MCF 10A (cell line): ENCODE data around the gene BMPR1B. TPM values are rescaled to one million over a fixed set of nuclear protein-coding genes. Genes with fewer than 3 reads are reported as not detected.
A peak's percentile ranks its signal among the peaks of the same experiment; 100 is the strongest.

Source experiments
- BruUV-seq: library from RNA; stranded (reverse); fragments of 400-500 nt; replicated peaks from 2 replicates; lab custom pipeline; 2021; lab: Mats Ljungman, UMichigan
- CTCF ChIA-PET: fragments of 300-600 bp; sonication (Branson Sonifier 250); formaldehyde crosslinking; extraction: SDS; loops from one replicate; lab custom pipeline; 2021; ENCODE audit warnings: antibody characterized with exemption, inconsistent platforms; lab: Yijun Ruan, JAX
- POLR2A ChIA-PET: fragments of 300-600, 350-650 bp; sonication (Branson Sonifier 250); formaldehyde crosslinking; extraction: SDS; loops from one replicate; lab custom pipeline; 2020; ENCODE audit warnings: antibody characterized with exemption, inconsistent platforms; lab: Yijun Ruan, JAX
- DNase-seq: peaks from one replicate; pipeline ENCODE4 v3.0.0-alpha.2; 2018; ENCODE audit not compliant: unreplicated experiment
- H3K27ac Mint-ChIP-seq: one replicate; pipeline ENCODE4 v1.8.0; 2022; ENCODE audit warnings: mild to moderate bottlenecking, low read depth, mixed read lengths; ENCODE audit not compliant: unreplicated experiment
- H3K27me3 Mint-ChIP-seq: one replicate; pipeline ENCODE4 v1.8.0; 2022; ENCODE audit warnings: mixed read lengths; ENCODE audit not compliant: insufficient read depth, unreplicated experiment
- H3K36me3 Mint-ChIP-seq: one replicate; pipeline ENCODE4 v1.8.0; 2022; ENCODE audit warnings: mild to moderate bottlenecking, moderate library complexity, mixed read lengths; ENCODE audit not compliant: insufficient read depth, unreplicated experiment
- H3K4me1 Mint-ChIP-seq: one replicate; pipeline ENCODE4 v1.8.0; 2022; ENCODE audit warnings: mixed read lengths; ENCODE audit not compliant: insufficient read depth, unreplicated experiment
- H3K4me3 Mint-ChIP-seq: one replicate; pipeline ENCODE4 v1.8.0; 2022; ENCODE audit warnings: mild to moderate bottlenecking, moderate library complexity, mixed read lengths; ENCODE audit not compliant: unreplicated experiment
- H3K9me3 Mint-ChIP-seq: one replicate; pipeline ENCODE4 v1.8.0; 2022; ENCODE audit warnings: mixed read lengths; ENCODE audit not compliant: unreplicated experiment
- intact Hi-C: fragments of 100-400 bp; cut with micrococcal nuclease; formaldehyde crosslinking; loops from 2 replicates; pipeline ENCODE4 v1.14.1; 2022
- total RNA-seq: library from RNA; stranded (reverse); gene quantifications from 2 replicates; pipeline ENCODE4 v1.2.3, GENCODE V29; 2022
- TF ChIP-seq, protein P1 (sequence below): fragments of 200-600 bp; IDR thresholded peaks from one replicate; pipeline ENCODE4 v1.8.0; 2022; ENCODE audit warnings: antibody characterized with exemption, mild to moderate bottlenecking; ENCODE audit not compliant: unreplicated experiment

The BMPR1B gene
- total RNA-seq, 1 experiment from 2014 or later: 18.8 TPM

DNA sequence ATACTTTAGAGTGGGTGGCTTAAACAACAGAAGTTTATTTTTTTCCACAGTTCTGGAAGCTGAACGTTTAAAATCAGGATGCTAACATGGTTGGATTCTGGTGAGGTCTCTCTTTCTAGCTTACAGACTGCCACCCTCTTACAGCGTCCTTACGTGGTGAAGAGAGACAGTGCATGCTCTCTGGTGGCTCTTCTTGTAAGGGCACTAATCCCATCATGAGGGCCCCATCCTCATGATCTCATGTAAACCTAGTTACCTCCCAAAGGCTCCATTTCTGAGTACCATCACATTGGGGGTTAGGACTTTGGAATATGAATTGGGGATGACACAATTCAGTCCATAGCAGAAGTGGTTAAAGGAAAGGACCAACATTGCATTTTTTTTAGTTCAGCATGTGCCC is 132.8 kb downstream of the BMPR1B start:
- no peak for DNase-seq
- ChIA-PET POLR2A (interaction anchor here (0.6 to 1.8 kb wide), 13 partner anchors 12 to 200 kb away, joined by 3 to 6 read pairs (median 4); no protein-coding TSS in a partner anchor), CTCF (interaction anchor here (0.6 to 1.2 kb wide), 2 partner anchors 18 to 196 kb away, joined by 3 read pairs; no protein-coding TSS in a partner anchor)

DNA sequence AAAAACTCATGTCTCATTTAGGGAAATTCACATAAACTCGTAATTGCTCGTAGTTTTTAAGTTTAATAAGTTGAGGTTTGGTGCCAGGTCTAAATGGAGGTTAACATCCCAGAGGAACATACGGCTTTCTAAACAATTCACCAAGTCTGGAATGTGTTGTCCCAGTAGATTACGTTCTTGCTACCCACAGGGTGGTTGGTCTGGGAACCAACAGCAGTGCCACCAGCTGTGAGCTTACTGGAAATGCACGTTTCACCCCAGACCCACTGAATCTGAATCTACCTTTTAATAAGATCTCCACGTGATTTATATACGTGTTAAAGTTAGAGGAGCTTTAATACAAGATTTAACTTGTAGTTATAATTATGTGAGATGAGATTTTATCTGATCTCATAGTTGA is 134.3 kb downstream of the BMPR1B start:
- peaks cover 10% of the 10 kb centered on the region for H3K4me1 Mint-ChIP-seq
- intact Hi-C loops: no loop called here
- peak overlapping the region; percentile 27 for H3K27ac Mint-ChIP-seq
- no peak overlapping the region for H3K4me3 Mint-ChIP-seq
- no peaks in the 10 kb centered on the region for H3K27me3 Mint-ChIP-seq
- ChIA-PET CTCF (interaction anchor here (0.7 to 1.2 kb wide), 4 partner anchors 9 to 272 kb away, joined by 3 to 5 read pairs (median 3); no protein-coding TSS in a partner anchor), POLR2A (interaction anchor here (0.6 kb wide), 2 partner anchors 13 to 216 kb away, joined by 3 read pairs; no protein-coding TSS in a partner anchor)
- H3K9me3 Mint-ChIP-seq: peaks cover under 1% of the 10 kb centered on the region
- DNase-seq: peak; percentile 2
- peaks cover 7% of the 10 kb centered on the region for H3K36me3 Mint-ChIP-seq
- TF ChIP-seq, protein P1, sequence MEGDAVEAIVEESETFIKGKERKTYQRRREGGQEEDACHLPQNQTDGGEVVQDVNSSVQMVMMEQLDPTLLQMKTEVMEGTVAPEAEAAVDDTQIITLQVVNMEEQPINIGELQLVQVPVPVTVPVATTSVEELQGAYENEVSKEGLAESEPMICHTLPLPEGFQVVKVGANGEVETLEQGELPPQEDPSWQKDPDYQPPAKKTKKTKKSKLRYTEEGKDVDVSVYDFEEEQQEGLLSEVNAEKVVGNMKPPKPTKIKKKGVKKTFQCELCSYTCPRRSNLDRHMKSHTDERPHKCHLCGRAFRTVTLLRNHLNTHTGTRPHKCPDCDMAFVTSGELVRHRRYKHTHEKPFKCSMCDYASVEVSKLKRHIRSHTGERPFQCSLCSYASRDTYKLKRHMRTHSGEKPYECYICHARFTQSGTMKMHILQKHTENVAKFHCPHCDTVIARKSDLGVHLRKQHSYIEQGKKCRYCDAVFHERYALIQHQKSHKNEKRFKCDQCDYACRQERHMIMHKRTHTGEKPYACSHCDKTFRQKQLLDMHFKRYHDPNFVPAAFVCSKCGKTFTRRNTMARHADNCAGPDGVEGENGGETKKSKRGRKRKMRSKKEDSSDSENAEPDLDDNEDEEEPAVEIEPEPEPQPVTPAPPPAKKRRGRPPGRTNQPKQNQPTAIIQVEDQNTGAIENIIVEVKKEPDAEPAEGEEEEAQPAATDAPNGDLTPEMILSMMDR: no peak
- no TSS peak for BruUV-seq

More for the DNA sequence above, 132.8 kb downstream of the BMPR1B start:
- Mint-ChIP-seq H3K36me3 (peaks cover 7% of the 10 kb centered on the region), H3K4me1 (peaks cover 10% of the 10 kb centered on the region), H3K4me3 (no peak overlapping the region), H3K9me3 (peaks cover 8% of the 10 kb centered on the region), H3K27me3 (no peaks in the 10 kb centered on the region), H3K27ac (no peak overlapping the region)
- intact Hi-C loops: no loop called here
- TF ChIP-seq, protein P1: no peak
- no TSS peak for BruUV-seq

DNA sequence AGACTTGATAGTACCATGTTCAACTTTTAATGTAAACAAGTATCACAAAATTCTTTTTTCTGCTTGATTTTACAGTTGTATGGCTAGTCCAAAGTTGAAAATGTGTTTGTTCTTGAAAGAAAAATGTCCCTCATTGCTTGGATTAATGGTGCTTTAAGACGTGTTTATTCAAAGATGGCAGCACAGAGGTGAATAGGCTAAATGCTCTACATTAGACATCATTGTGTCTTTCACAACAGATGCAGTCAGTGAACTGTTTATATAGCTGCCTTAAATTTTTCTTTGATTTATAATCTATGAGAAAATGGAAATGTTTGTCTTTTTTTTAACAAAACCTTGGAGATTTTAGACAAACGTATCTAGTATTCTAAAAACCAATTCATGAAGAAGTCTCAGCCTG is 137.3 kb downstream of the BMPR1B start:
- intact Hi-C loops: no loop called here
- H3K27me3 Mint-ChIP-seq: no peaks in the 10 kb centered on the region
- no peak overlapping the region for H3K27ac Mint-ChIP-seq
- H3K4me3 Mint-ChIP-seq: no peak overlapping the region
- CTCF ChIA-PET: interaction anchor here (0.5 kb wide), 1 partner anchor 24 kb away, joined by 3 read pairs; no protein-coding TSS in a partner anchor
- TF ChIP-seq, protein P1: no peak
- BruUV-seq: no TSS peak
- DNase-seq: no peak
- no peaks in the 10 kb centered on the region for H3K9me3 Mint-ChIP-seq
- no peaks in the 10 kb centered on the region for H3K36me3 Mint-ChIP-seq
- H3K4me1 Mint-ChIP-seq: peaks cover under 1% of the 10 kb centered on the region
- POLR2A ChIA-PET: interaction anchor here (0.7 to 1.1 kb wide), 3 partner anchors 12 to 136 kb away, joined by 3 to 4 read pairs (median 3); no protein-coding TSS in a partner anchor

DNA sequence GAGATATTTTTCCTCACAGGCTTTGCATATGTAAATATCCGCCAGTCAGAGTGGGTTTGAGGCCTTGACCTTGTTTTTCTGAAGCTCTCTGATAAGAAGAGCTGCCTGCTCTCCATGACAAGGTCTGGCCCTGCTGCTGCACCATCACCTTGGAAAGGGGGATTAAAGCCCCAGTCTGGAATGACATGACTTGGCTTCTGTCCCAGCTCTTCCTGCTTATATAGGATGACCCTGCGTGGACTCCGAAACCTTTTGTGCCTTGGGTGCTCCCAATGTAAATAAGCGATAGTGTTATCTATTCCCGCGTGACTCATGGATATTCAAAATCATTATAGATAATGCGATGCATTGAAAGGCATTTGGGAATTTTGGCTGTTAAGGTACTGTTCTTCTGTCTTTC is 139.3 kb downstream of the BMPR1B start:
- no peaks in the 10 kb centered on the region for H3K9me3 Mint-ChIP-seq
- no peaks in the 10 kb centered on the region for H3K27me3 Mint-ChIP-seq
- H3K4me3 Mint-ChIP-seq: no peak overlapping the region
- intact Hi-C loops: no loop called here
- ChIA-PET CTCF (interaction anchor here (1.4 kb wide), 1 partner anchor 9 kb away, joined by 3 read pairs; no protein-coding TSS in a partner anchor), POLR2A (no interaction called here)
- DNase-seq: no peak
- BruUV-seq: no TSS peak
- TF ChIP-seq, protein P1: no peak
- H3K4me1 Mint-ChIP-seq: no peaks in the 10 kb centered on the region
- no peaks in the 10 kb centered on the region for H3K36me3 Mint-ChIP-seq
- no peak overlapping the region for H3K27ac Mint-ChIP-seq
